NCI-H1436 treated with DMSO at 0.1 percent for 48 hours (cell line): ENCODE results near the gene ATP11A.

Experiments used
- DNase-seq: peaks from one replicate; lab custom pipeline; 2025; lab: John Stamatoyannopoulos, UW

Gene ATP11A

DNA sequence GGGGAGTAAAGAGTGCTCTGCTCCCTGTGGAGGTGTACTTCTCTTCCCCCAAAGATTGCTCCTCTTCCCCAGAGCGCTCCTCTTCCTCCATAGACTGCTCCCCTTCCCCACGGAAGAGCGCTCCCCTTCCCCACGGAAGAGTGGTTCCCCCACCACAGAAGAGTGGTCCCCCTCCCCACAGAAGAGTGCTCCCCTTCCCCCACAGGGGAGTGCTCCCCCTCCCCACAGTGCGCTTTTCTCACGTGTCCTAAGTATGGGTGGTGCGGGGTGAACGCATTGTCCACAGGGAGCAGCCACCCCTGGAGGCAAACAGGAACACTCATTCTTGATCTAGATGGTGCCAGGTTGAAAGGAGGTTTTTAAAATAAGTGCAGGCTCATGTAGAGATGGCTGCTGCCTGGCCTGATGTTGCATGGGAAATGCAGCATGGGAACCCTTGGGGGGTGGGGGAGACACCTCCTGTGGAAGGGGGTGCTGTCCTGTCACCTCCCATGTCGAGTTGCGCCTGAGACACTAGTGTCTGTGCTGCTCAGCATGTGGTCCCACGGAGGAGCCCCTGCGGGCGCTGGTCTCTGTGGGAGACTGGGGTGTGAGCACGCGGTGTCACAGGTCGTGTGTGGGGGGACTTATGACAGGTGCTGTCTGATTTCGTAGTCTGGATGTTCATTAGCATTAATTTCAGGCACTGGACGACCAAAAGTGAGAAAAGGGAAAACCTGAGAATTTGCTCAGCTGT lies 52.2 kb downstream of the ATP11A start:
- no peak for DNase-seq

DNA sequence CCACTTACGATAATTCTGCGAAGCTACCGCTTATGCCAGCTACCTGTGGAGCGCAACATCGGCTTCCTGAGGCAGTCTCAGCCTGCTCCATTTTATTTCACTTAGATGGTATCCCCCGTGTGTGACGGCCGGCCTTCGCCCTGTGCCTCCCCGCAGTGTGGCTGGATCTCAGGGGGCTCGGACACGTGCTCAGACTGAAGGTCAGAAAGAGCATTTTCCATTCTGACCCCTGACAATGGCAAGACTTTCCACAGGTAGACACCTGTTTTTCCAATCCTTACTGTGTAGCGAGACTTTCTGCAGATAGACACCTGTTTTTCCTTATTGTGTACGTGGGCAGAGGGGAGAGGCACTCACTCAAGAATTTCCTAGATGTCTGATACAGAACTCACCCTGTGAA lies 52.7 kb downstream of the ATP11A start:
- DNase-seq: no peak

DNA sequence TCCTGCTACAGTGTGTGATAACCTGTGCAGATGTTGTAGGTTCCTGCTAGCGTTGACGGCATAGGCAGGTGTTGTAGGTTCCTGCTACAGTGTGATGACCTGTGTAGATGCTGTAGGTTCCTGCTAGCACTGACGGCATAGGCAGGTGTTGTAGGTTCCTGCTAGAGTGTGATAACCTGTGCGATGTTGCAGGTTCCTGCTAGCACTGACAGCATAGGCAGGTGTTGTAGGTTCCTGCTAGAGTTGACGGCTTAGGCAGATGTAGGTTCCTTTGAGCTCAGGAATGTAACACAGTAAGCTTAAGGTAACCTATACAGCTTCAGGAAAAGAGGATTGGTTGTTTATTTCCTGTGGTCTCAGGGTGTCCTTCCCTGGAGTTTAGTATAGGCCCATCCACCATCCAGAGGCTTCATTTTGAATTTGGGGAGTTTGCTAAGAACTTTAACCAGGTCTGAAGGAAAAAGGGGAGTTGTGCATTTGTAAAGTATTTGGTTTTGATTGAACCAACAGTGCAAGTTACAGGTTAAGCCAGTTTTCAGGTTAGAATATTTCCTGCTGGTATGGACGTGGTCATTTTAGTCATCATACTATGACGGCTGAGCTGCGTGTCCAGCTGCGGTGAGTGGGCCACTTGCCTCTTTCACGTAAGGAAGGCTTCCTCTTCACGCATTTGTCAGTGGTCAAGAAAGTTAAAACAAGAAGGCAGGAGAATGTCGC lies 53.8 kb downstream of the ATP11A start:
- DNase-seq: no peak

- DNase-seq: no peak
These were observed 54.6 kb downstream of the ATP11A start for GRCh38 chr13:112744168-112745021.

GRCh38 chr13:112746044-112746443 lies 56.2 kb downstream of the ATP11A start:
- DNase-seq: no peak

- DNase-seq: no peak
These were observed 57.4 kb downstream of the ATP11A start for GRCh38 chr13:112747256-112747655.

DNA sequence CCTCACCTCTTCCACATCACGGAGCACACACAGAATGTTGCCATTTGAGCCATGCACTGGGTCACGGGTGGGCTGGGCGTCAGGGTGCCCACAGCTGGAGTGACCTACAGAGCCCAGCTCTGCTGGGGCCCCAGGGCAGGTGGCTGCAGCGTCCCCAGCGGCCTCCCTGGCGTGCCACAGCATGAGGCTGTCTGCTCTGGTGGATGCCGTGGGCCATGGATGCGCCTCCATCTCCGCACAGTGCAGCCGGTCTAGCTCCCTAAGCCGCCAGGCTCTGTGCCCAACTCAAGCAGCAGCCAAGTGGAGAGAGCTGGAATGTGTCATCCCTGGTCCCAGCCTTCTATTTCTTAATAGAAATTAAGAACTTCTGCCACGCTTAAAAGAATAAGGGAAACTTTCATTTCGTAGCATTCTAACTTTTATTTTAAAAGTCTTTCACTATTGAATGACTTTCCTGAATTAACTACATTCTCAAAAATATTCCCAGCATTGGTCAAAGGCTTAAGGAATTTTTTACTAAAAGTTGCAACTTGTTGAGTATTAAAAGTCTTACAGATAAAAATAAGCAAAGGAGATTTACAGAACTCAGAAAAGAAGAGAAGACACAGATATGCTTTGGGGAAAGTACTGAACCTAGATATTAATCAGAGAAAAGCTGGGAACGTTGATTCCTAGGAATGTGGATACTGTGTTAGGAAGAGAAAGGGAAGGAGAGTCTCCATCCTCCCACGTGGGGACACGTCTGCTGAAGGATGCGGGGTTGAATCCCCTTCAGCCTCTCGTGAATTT lies 59.3 kb downstream of the ATP11A start:
- no peak for DNase-seq

DNA sequence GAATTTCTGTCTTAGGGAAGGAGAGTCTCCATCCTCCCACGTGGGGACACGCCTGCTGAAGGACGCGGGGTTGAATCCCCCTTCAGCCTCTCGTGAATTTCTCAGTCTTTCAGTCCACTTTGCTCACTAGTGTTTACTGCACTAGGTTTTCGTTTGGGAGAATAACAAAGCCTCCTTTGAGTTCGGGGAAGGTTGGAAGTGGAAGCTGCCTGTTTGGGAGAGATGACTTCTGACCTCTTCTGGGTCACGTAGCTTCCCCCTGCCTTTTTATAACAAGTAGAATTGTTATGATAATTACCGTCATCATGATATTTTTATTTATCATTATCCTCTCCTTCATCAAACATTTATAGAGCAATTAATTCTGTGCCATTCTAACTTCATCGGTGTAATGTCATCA lies 60.7 kb downstream of the ATP11A start:
- DNase-seq: no peak

DNA sequence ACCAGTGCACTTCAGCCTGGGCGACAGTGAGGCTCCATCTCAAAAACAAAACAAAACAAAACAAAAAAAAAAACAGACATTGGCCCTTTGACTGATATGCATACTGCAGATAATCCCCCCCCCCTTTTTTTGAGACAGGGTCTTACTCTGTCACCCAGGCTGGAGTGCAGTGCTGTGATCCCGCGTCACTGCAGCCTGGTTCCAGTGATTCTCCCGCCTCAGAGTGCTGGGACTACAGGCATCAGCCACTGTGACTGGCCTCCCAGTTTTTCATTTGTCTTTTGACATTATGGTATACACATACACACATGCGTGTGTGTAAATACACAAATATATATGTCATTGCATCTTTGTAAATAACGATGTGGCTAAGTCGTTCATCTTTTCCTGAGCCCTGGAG lies 61.8 kb downstream of the ATP11A start:
- no peak for DNase-seq

DNA sequence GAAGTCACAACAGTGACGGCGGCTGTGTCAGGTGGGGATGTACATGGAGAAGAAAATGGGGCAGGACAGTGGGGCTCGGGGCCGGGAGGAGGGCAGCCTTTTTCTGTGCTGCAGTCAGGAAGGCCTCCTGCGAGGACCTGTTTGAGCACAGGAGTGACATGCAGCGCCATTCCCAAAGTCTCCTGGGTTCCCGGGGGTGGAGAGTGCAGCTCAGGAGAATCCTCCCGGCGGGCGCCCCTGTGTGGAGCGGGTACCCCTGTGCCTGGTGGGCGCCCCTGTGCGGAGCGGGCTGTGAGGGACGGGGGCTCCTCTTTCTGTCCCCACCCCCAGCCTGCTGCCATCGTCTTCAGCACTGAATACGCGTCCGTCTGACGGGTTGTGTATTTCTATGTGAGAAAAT lies 62.4 kb downstream of the ATP11A start:
- DNase-seq: no peak

- DNase-seq: no peak
These were observed 63.1 kb downstream of the ATP11A start for GRCh38 chr13:112752711-112753541.

- no peak for DNase-seq
These were observed 64.0 kb downstream of the ATP11A start for GRCh38 chr13:112753833-112754232.

DNA sequence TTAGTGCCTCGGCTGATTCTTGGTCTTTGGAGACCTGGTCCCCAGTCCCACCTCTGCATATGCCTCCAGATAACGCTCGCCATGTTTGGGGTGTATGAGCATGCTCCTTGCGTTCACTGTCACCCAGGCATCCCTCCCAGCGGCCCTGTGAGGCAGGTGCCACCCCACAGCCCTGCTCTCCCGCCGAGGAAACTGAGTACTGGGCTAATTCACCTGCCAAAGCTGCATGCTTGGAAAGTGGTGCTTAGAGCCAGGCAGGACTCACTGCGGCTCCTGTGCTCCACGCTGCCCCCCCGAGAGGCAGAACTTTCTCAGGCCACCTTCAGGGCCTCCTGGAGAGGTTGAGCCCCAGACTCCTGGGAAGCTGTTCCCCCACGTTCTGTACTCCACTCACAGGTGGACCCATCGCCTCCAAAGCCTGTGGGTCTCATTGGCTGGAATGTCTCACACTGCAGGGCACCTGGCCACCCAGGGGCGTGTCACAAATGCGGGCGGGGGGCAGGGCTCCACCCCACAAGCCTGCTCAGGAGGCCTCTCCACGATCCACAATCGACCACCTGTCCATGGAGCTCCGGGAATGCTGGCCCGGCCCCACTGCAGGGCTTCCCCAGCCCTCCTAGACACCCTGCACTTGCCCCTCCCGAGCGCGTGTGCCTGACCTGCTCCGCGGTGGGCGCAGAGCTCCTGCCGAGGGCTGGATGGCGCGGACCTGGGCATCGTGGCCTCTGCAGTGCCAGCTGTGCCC lies 64.6 kb downstream of the ATP11A start:
- no peak for DNase-seq

GRCh38 chr13:112755331-112755730 lies 65.5 kb downstream of the ATP11A start:
- no peak for DNase-seq

DNA sequence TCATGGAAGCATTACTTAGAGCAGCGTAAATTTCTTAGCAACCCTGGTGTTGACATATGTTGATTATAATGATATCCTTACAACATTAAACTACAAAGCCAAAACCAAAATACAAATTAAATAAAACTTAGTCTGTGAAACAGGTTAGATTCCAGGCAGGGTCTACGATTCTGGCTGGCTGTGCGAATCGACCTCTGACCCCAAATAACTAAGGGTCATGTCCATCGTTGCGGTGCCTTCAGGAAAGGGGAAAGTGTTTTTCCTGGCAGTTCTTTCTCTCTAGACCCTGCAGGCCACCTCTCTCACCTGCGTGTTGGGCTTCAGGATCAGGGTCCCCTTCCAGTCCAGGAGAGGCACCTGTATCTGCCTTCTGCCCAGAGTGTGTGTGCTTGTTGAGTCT lies 66.2 kb downstream of the ATP11A start:
- DNase-seq: no peak

- no peak for DNase-seq
These were observed 66.7 kb downstream of the ATP11A start for GRCh38 chr13:112756511-112756966.

DNA sequence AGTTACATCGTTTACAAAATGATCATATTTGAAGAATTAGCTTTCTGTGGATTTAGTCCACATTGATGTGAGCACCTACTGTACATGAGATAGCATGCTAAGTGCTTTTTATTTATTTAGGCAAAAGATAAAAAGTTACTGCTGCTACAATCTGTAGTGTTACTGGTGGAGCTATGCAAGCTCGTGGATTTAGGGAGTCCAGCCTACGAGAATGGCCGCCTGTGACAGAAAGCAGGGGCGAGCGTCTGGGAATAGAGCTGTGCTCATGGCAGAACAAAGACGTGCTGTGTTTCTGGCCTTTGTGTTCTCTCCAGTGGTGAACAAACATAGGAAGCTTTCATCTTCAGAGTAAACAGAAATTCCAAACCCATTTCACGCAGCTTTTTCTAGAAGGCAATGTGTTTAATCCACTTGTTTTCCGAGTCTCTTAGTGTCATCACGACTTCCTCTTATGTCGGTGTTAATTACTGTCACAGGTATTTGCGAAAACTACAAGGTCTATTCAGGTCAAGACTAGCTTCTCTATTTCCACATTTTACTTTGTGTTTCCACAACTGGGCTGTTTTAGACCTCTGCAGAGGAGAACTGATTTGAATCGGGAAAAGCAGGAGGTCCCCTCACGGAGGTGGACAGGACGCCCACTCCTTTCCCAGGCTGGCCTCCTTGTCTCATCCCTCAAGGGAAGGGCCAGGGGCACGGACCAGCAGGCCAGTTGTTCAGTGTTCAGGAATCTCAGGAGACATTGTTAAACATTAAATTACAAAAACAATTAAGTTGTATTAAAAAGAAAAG lies 67.3 kb downstream of the ATP11A start:
- no peak for DNase-seq

- no peak for DNase-seq
These were observed 67.9 kb downstream of the ATP11A start for GRCh38 chr13:112757759-112758086.

GRCh38 chr13:112759053-112759452 lies 69.2 kb downstream of the ATP11A start:
- DNase-seq: no peak

- DNase-seq: no peak
These were observed 70.0 kb downstream of the ATP11A start for GRCh38 chr13:112759827-112760226.
